ENCODE measurements around the gene EHD3.

EHD3 gene

DNA sequence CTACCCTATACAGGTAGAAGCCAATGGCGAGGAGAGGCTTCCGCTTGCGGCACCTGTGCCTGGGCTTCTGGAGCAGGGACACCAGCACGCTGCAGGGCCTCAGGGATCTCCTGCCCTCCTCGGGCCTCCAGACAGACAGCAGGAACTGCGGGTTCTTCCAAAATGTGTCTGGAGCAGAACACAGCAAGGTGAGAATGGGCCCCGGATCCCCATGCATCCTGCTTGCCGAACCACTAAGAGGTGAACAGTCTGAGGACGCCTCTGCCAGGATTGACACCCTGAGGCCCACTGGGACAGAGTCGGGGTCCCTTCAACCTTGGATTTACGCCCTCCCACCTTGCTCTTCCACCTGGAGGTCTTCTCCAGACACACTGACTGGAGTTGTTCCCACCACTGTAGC is 42.0 kb upstream of the EHD3 start:
- Mint-ChIP-seq H3K27me3 (ENCODE audit: low read depth) (no peaks in the 10 kb centered on the region), H3K27ac (no peak overlapping the region), H3K9me3 (no peaks in the 10 kb centered on the region), H3K4me3 (no peak overlapping the region), H3K36me3 (ENCODE audit: low read depth) (no peaks in the 10 kb centered on the region), H3K4me1 (no peaks in the 10 kb centered on the region)
- TF ChIP-seq, protein P1, sequence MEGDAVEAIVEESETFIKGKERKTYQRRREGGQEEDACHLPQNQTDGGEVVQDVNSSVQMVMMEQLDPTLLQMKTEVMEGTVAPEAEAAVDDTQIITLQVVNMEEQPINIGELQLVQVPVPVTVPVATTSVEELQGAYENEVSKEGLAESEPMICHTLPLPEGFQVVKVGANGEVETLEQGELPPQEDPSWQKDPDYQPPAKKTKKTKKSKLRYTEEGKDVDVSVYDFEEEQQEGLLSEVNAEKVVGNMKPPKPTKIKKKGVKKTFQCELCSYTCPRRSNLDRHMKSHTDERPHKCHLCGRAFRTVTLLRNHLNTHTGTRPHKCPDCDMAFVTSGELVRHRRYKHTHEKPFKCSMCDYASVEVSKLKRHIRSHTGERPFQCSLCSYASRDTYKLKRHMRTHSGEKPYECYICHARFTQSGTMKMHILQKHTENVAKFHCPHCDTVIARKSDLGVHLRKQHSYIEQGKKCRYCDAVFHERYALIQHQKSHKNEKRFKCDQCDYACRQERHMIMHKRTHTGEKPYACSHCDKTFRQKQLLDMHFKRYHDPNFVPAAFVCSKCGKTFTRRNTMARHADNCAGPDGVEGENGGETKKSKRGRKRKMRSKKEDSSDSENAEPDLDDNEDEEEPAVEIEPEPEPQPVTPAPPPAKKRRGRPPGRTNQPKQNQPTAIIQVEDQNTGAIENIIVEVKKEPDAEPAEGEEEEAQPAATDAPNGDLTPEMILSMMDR (IDR thresholded peaks at IDR 0.05; ENCODE audit: unreplicated experiment in 3 of 3) = no peak

DNA sequence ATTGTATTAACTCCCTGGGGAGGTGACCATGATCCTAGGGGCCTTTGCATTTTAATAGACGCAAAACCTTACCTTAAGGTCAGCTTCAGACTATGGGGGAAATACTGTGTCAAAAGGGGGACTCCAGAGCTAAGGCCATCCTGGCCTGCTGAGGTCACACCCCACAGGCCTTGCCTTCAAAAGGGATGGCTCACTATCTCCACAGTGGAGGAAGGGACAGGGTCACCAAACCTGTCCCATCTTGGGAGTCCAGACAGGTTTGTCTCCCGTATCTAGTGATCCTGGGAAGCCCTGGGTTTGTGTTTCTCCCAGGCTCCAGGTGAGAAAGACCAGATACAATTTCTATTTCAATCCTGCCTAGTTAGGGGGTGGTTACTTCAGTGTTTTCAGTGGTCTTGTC is 41.6 kb upstream of the EHD3 start:
- TF ChIP-seq, protein P1 (IDR thresholded peaks at IDR 0.05; ENCODE audit: unreplicated experiment in 3 of 3) = no peak
- H3K9me3 Mint-ChIP-seq = no peaks in the 10 kb centered on the region
- no peaks in the 10 kb centered on the region for H3K36me3 Mint-ChIP-seq (ENCODE audit: low read depth)
- H3K27me3 Mint-ChIP-seq (ENCODE audit: low read depth) = no peaks in the 10 kb centered on the region
- no peaks in the 10 kb centered on the region for H3K4me1 Mint-ChIP-seq
- H3K4me3 Mint-ChIP-seq = no peak overlapping the region
- no peak overlapping the region for H3K27ac Mint-ChIP-seq

DNA sequence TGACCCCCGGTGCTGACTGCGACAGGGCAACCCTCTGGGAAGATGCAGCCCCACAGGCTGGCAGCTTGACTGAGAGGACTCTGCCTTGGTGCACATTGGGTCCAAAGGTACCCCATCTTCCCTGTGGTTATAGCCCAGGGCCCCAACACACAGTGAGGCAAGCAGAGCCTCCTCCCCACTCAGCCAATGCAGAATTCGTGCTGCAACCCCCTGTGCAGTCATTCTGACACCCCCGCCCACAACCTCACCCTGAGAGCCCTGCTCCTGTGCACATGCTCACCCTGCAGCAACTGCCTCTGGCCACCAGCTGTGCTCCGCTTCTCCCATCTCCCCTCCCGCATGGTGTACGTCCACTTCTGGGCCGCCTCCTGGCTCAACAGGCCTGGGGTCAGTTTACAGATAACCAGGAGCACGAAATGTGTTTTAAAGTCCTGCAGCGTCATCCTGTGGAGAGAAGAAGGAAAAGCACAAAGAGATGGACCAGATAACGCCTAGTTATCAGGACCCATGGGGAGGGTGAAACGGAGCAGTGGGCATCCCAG is 41.0 kb upstream of the EHD3 start:
- no peaks in the 10 kb centered on the region for H3K27me3 Mint-ChIP-seq (ENCODE audit: low read depth)
- no peak overlapping the region for H3K4me3 Mint-ChIP-seq

DNA sequence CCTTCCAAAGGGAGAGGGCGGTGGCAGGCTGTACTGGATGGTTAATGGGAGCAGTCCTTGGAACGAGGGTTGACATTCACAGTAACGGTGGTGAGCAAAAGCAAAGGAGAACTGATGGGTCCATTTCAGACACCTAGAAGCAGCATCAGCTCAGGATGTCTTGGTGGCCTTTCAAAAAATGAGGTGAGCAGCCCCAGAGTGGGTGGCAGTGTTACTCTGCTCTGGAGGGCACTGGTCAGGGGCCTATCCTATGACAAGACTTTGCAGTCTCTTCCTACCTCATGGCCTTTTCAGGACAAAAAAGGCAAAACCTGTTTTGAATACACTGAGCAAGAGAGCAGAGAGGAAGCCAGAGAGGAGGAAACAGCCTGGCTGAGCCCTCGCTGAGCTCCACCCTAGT is 40.1 kb upstream of the EHD3 start:
- TF ChIP-seq, protein P1 (IDR thresholded peaks at IDR 0.05; ENCODE audit: unreplicated experiment in 3 of 3) = no peak
- no peaks in the 10 kb centered on the region for H3K9me3 Mint-ChIP-seq
- H3K4me3 Mint-ChIP-seq = no peak overlapping the region
- H3K36me3 Mint-ChIP-seq (ENCODE audit: low read depth) = no peaks in the 10 kb centered on the region
- no peaks in the 10 kb centered on the region for H3K4me1 Mint-ChIP-seq
- no peak overlapping the region for H3K27ac Mint-ChIP-seq
- no peaks in the 10 kb centered on the region for H3K27me3 Mint-ChIP-seq (ENCODE audit: low read depth)

More for the DNA sequence above, 41.0 kb upstream of the EHD3 start:
- H3K36me3 Mint-ChIP-seq (ENCODE audit: low read depth) = no peaks in the 10 kb centered on the region
- H3K27ac Mint-ChIP-seq = no peak overlapping the region
- H3K4me1 Mint-ChIP-seq = no peaks in the 10 kb centered on the region
- H3K9me3 Mint-ChIP-seq = no peaks in the 10 kb centered on the region
- TF ChIP-seq, protein P1 (IDR thresholded peaks at IDR 0.05; ENCODE audit: unreplicated experiment in 3 of 3) = no peak

DNA sequence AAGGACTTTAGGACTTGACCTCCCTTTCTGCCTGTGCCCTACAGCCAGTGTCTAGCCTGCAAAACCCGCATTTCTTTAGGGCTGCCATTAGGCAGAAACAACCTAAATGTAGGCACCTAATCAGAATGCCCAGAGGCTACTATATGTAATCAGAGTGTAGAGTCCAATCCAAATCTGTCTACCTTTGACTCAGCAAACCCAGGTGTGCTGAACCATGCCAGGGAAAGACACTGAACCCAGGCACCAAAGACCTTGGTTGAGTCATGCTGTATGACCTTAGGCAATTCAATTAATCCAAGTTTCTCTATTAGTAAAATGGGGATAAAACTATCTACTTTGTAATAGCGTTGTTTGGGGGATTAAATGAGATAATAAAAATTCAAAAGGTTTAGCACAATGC is 37.3 kb upstream of the EHD3 start:
- Mint-ChIP-seq H3K4me3 (no peak overlapping the region), H3K9me3 (no peaks in the 10 kb centered on the region), H3K36me3 (ENCODE audit: low read depth) (no peaks in the 10 kb centered on the region), H3K27ac (no peak overlapping the region), H3K27me3 (ENCODE audit: low read depth) (peaks cover 8% of the 10 kb centered on the region), H3K4me1 (no peaks in the 10 kb centered on the region)
- TF ChIP-seq, protein P1 (IDR thresholded peaks at IDR 0.05; ENCODE audit: unreplicated experiment in 3 of 3) = no peak

DNA sequence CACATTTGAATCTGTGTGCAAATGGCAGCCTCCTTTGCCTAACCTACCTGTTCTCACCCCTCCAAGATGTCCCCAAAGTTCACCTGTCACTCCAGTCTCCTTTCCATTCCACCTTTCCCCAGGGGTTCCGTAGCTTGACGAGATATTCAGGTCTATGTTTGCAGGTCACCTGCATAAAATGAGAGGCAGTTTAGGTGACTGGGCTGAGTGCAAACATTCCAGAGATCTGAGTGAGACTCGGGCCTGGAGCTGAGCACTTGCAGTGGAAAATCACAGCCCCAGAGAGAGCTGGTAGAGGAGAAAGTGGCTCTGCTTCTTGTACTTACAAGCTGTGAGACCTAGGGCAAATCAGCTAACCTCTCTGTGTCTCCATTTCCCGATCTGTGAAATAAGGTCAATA is 36.8 kb upstream of the EHD3 start:
- no peak overlapping the region for H3K4me3 Mint-ChIP-seq
- no peak overlapping the region for H3K27ac Mint-ChIP-seq
- H3K9me3 Mint-ChIP-seq = no peaks in the 10 kb centered on the region
- TF ChIP-seq, protein P1 (IDR thresholded peaks at IDR 0.05; ENCODE audit: unreplicated experiment in 3 of 3) = no peak
- H3K36me3 Mint-ChIP-seq (ENCODE audit: low read depth) = no peaks in the 10 kb centered on the region
- H3K4me1 Mint-ChIP-seq = no peaks in the 10 kb centered on the region
- peaks cover 11% of the 10 kb centered on the region for H3K27me3 Mint-ChIP-seq (ENCODE audit: low read depth)
